Measurements from ENCODE around the gene NF1.

Gene NF1

DNA sequence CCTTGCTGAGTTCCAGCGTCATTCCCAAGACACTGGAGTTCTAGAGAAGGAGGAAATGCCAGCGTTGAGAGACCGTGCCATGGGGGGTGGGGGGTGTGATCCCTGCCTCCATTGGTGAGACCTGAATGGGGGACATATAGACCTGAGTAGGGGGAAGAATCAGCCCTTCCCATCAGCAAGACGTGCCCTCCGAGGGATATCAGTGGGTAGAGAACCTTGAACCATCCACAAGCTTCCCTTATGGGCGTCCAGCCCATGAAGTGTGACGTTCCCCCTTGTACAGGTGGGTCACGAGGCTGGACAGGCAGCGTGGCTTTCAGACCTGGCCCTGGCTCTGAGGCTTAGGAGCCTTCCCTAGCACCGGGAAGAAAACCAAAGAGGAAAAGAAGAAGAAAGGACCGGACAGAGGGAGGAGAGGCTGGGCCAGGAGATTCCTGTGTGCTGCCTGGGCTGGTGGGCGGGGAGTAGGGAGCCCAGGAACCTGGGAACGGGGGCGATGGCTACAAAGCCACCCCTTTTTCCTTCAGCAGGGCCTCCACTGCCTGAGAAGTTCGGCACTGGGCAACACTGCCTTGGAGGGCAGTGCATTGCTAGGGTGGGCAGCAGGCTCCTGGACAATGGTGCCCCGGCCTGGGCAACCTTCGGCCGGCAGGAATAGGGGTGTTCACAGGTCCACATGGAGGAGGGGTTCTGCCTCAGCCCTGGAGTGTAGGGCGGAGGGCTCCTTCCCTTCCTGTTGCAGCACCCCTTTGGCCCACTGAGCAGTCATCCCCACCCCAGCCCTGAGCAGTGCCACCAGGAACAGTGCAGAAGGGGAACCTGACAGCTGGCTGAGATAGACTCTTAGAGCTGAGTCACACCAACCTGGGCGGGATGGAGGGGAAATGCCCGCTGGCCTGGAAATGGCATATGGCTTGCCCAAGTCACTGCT lies 303.9 kb downstream of the NF1 start:
- no peak for DNase-seq (ENCODE audit: low spot score)
- TF ChIP-seq, protein P1, sequence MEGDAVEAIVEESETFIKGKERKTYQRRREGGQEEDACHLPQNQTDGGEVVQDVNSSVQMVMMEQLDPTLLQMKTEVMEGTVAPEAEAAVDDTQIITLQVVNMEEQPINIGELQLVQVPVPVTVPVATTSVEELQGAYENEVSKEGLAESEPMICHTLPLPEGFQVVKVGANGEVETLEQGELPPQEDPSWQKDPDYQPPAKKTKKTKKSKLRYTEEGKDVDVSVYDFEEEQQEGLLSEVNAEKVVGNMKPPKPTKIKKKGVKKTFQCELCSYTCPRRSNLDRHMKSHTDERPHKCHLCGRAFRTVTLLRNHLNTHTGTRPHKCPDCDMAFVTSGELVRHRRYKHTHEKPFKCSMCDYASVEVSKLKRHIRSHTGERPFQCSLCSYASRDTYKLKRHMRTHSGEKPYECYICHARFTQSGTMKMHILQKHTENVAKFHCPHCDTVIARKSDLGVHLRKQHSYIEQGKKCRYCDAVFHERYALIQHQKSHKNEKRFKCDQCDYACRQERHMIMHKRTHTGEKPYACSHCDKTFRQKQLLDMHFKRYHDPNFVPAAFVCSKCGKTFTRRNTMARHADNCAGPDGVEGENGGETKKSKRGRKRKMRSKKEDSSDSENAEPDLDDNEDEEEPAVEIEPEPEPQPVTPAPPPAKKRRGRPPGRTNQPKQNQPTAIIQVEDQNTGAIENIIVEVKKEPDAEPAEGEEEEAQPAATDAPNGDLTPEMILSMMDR (IDR thresholded peaks at IDR 0.05; ENCODE audit: extremely low read depth, missing control alignments), result no peak

GRCh38 chr17:31400481-31400950 lies 305.7 kb downstream of the NF1 start:
- no peak for DNase-seq (ENCODE audit: low spot score)

DNA sequence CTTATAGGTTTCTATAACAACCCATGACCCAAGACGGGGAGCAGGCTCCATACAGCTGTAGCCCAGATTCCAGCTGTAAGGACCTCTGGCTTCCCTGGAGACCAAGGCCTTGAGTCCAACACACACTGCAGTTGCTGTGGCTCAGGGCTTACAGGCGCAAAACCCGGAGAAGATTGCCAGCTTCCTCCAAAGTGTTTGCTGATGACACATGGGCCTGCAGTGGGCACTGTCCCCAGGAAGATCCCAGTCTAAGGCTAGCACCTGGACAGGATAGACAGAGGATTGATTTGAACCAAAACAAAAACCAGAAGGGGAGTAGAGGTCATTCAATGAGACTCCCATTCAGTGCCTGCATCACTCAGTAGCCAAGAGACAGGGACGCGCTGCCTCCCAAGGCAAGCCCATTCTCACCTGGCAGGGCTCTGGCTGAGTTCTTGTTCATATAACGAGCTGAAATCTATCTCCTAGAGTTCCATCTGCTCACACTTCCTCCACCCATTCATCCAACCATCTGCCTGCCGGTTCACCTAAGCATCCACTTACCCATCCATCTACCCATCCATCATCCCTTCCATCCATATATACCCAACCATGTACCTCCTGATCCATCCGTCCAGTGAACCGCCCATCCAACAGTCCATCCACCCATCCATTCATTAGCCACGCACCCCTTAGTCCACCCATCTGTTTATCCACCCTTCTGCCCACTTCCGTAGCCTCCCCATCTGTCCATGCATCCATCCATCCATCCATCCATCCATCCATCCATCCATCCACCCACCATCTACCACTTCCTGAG lies 306.9 kb downstream of the NF1 start:
- TF ChIP-seq, protein P1 (IDR thresholded peaks at IDR 0.05; ENCODE audit: extremely low read depth, missing control alignments), result no peak
- DNase-seq (ENCODE audit: low spot score), result no peak

More at GRCh38 chr17:31400481-31400950, 305.7 kb downstream of the NF1 start:
- TF ChIP-seq, protein P1 (IDR thresholded peaks at IDR 0.05; ENCODE audit: extremely low read depth, missing control alignments), result no peak

GRCh38 chr17:31404028-31404949 lies 309.5 kb downstream of the NF1 start:
- DNase-seq (ENCODE audit: low spot score), result no peak
- TF ChIP-seq, protein P1 (IDR thresholded peaks at IDR 0.05; ENCODE audit: extremely low read depth, missing control alignments), result no peak

DNA sequence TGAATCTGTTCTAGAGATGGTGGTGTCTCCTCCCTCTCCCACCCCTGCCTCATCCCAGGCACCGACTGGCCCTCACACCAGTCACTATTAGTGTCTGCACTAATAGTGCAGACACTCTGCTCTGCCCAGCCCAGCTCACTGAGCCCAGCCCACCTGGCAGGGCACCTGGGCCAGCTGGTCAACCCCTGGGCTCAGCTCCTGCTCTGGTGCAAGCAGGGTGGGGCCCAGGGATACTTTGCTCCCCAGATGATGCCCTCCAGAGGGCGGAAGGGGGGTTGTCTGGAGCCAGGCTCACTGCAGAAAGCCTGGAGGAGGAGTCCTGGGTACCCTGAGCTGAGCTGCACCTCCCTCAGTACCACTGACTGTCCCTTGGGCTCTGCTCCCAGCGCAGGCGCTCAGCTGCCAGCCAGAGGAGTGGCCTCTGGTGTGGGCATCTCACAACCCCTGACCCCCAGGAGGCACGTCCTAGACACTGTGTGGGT lies 311.2 kb downstream of the NF1 start:
- no peak for DNase-seq (ENCODE audit: low spot score)
- TF ChIP-seq, protein P1 (IDR thresholded peaks at IDR 0.05; ENCODE audit: extremely low read depth, missing control alignments), result no peak

- DNase-seq (ENCODE audit: low spot score), result no peak
- TF ChIP-seq, protein P1 (IDR thresholded peaks at IDR 0.05; ENCODE audit: extremely low read depth, missing control alignments), result no peak
These were observed 313.8 kb downstream of the NF1 start for GRCh38 chr17:31408586-31408985.
